ENCODE results near the gene RBMS3. TPM values are rescaled to one million over a fixed set of nuclear protein-coding genes. Genes with fewer than 3 reads are reported as not detected.

Gene RBMS3
- total RNA-seq, 1 donor: 81.1 TPM

DNA sequence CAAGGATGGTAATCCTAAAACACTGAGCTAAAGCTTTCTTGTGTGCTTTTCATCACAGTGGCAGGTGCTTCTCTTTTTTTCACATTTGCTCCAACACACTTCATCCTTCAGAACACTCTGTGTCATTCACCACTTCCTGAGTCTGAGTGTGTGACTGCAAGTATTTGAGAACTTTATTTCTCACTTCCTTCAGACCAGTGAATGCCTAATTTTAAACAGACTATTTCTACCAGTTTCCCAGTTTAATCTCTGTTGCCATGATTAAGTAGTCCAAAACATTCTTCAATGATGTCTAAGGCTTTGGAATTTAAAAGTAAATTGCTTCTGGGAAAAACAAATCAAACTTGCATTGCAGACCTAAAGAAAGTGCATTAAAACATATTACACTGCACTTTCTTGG, 541.2 kb downstream of the RBMS3 start:
- Histone ChIP-seq H3K4me2 (ENCODE audit: insufficient read depth, low read length) (no peak overlapping the region), H3K27me3 (ENCODE audit: insufficient read depth, low read length) (no peaks in the 10 kb centered on the region), H2AFZ (ENCODE audit: low read length) (no peak overlapping the region), H3K27ac (ENCODE audit: low read depth, low read length) (no peak overlapping the region), H4K20me1 (ENCODE audit: insufficient read depth, low read length) (no peaks in the 10 kb centered on the region), H3K79me2 (ENCODE audit: insufficient read depth, low read length) (no peaks in the 10 kb centered on the region), H3K4me3 (ENCODE audit: insufficient read depth, low read length) (no peak overlapping the region), H3K36me3 (ENCODE audit: insufficient read depth, low read length) (no peaks in the 10 kb centered on the region), H3K9me3 (ENCODE audit: low read depth, low read length) (no peaks in the 10 kb centered on the region), H3K4me1 (ENCODE audit: insufficient read depth, low read length) (peaks cover 4% of the 10 kb centered on the region)
- TF ChIP-seq, protein P1, sequence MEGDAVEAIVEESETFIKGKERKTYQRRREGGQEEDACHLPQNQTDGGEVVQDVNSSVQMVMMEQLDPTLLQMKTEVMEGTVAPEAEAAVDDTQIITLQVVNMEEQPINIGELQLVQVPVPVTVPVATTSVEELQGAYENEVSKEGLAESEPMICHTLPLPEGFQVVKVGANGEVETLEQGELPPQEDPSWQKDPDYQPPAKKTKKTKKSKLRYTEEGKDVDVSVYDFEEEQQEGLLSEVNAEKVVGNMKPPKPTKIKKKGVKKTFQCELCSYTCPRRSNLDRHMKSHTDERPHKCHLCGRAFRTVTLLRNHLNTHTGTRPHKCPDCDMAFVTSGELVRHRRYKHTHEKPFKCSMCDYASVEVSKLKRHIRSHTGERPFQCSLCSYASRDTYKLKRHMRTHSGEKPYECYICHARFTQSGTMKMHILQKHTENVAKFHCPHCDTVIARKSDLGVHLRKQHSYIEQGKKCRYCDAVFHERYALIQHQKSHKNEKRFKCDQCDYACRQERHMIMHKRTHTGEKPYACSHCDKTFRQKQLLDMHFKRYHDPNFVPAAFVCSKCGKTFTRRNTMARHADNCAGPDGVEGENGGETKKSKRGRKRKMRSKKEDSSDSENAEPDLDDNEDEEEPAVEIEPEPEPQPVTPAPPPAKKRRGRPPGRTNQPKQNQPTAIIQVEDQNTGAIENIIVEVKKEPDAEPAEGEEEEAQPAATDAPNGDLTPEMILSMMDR (IDR thresholded peaks at IDR 0.05; ENCODE audit: extremely low read depth, low read depth, low read length): no peak
- DNase-seq (ENCODE audit: insufficient read length, low spot score, missing footprints): peak; percentile 56

DNA sequence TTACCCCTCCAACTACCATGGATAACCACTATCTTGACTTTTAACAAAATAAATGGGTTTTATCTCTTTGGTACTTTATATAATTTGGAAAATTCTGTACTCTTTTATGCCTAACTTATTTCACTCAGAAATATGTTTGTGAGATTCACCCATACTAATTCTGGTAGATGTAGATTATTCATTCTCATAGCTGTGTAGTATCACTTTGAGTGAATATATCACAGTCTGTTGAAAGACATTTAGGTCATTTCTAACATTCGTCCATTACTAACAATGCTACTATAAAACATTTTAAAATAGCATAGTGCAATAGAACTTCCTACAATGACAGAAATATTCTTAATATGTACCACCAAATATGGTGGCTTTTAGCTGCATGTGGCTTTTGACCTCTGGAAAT, 542.4 kb downstream of the RBMS3 start:
- no peaks in the 10 kb centered on the region for H3K27me3 ChIP-seq (ENCODE audit: insufficient read depth, low read length)
- H3K4me2 ChIP-seq (ENCODE audit: insufficient read depth, low read length): no peak overlapping the region
- no peaks in the 10 kb centered on the region for H4K20me1 ChIP-seq (ENCODE audit: insufficient read depth, low read length)
- H3K4me1 ChIP-seq (ENCODE audit: insufficient read depth, low read length): peaks cover 4% of the 10 kb centered on the region
- TF ChIP-seq, protein P1 (IDR thresholded peaks at IDR 0.05; ENCODE audit: extremely low read depth, low read depth, low read length): no peak
- DNase-seq (ENCODE audit: insufficient read length, low spot score, missing footprints): no peak
- no peaks in the 10 kb centered on the region for H3K79me2 ChIP-seq (ENCODE audit: insufficient read depth, low read length)
- no peak overlapping the region for H3K27ac ChIP-seq (ENCODE audit: low read depth, low read length)
- H3K4me3 ChIP-seq (ENCODE audit: insufficient read depth, low read length): no peak overlapping the region
- no peaks in the 10 kb centered on the region for H3K36me3 ChIP-seq (ENCODE audit: insufficient read depth, low read length)
- H2AFZ ChIP-seq (ENCODE audit: low read length): no peak overlapping the region
- H3K9me3 ChIP-seq (ENCODE audit: low read depth, low read length): no peaks in the 10 kb centered on the region

DNA sequence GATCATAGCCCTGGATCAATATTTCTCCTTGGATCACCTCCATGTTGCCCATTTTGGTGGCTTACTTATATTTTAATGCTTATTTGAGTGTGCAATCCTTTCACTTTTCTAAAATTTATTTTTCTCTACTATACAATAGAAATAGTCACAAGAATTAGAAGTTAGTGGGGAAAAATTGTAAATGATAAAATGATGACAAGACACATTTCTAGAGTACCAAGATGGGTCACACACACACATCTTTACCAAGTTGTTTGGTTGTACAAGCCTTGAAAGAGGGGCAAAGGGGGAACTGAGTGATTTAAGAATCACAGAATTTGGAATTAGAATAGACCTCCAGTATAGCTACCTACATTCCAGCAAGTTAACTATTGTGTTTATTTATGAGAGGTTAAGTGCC, 545.8 kb downstream of the RBMS3 start:
- H4K20me1 ChIP-seq (ENCODE audit: insufficient read depth, low read length): no peaks in the 10 kb centered on the region

DNA sequence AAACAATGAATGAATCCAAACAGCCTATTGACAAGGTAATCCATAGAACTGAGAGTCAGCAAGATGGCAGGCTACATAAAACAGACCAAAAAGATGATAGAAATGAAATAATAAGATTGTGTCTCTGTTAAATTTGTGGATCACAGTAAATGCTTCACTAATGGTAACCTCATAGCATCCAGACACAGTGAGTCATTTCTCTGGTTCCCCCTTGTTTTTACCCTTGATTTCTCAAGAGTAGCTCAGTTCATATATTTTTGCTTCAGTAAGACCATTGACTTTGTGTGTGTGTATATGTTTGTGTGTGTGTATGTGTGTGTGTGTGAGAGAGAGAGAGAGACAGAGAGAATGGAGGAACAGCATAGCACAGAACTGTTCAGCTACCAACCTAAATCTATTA, 546.9 kb downstream of the RBMS3 start:
- no peak overlapping the region for H3K4me2 ChIP-seq (ENCODE audit: insufficient read depth, low read length)

More for the DNA sequence above, 545.8 kb downstream of the RBMS3 start:
- Histone ChIP-seq H2AFZ (ENCODE audit: low read length) (no peak overlapping the region), H3K4me2 (ENCODE audit: insufficient read depth, low read length) (no peak overlapping the region), H3K36me3 (ENCODE audit: insufficient read depth, low read length) (no peaks in the 10 kb centered on the region), H3K9me3 (ENCODE audit: low read depth, low read length) (no peaks in the 10 kb centered on the region), H3K4me1 (ENCODE audit: insufficient read depth, low read length) (peaks cover 4% of the 10 kb centered on the region), H3K4me3 (ENCODE audit: insufficient read depth, low read length) (no peak overlapping the region), H3K27ac (ENCODE audit: low read depth, low read length) (no peak overlapping the region), H3K27me3 (ENCODE audit: insufficient read depth, low read length) (no peaks in the 10 kb centered on the region), H3K79me2 (ENCODE audit: insufficient read depth, low read length) (no peaks in the 10 kb centered on the region)
- TF ChIP-seq, protein P1 (IDR thresholded peaks at IDR 0.05; ENCODE audit: extremely low read depth, low read depth, low read length): no peak
- DNase-seq (ENCODE audit: insufficient read length, low spot score, missing footprints): no peak

More for the DNA sequence above, 546.9 kb downstream of the RBMS3 start:
- no peaks in the 10 kb centered on the region for H4K20me1 ChIP-seq (ENCODE audit: insufficient read depth, low read length)
- H3K4me1 ChIP-seq (ENCODE audit: insufficient read depth, low read length): no peaks in the 10 kb centered on the region
- H3K79me2 ChIP-seq (ENCODE audit: insufficient read depth, low read length): no peaks in the 10 kb centered on the region
- no peaks in the 10 kb centered on the region for H3K36me3 ChIP-seq (ENCODE audit: insufficient read depth, low read length)
- H3K27ac ChIP-seq (ENCODE audit: low read depth, low read length): no peak overlapping the region
- no peak for DNase-seq (ENCODE audit: insufficient read length, low spot score, missing footprints)
- TF ChIP-seq, protein P1 (IDR thresholded peaks at IDR 0.05; ENCODE audit: extremely low read depth, low read depth, low read length): no peak
- no peaks in the 10 kb centered on the region for H3K27me3 ChIP-seq (ENCODE audit: insufficient read depth, low read length)
- no peak overlapping the region for H2AFZ ChIP-seq (ENCODE audit: low read length)
- no peaks in the 10 kb centered on the region for H3K9me3 ChIP-seq (ENCODE audit: low read depth, low read length)
- no peak overlapping the region for H3K4me3 ChIP-seq (ENCODE audit: insufficient read depth, low read length)

Data from osteoblast (primary cell).